NCI-H345 treated with DMSO at 0.1 percent for 48 hours (cell line): ENCODE data around the gene BST1.

Experiments used
- DNase-seq: peaks from one replicate; lab custom pipeline; 2025; ENCODE audit not compliant: unreplicated experiment; lab: John Stamatoyannopoulos, UW

BST1 gene, protein sequence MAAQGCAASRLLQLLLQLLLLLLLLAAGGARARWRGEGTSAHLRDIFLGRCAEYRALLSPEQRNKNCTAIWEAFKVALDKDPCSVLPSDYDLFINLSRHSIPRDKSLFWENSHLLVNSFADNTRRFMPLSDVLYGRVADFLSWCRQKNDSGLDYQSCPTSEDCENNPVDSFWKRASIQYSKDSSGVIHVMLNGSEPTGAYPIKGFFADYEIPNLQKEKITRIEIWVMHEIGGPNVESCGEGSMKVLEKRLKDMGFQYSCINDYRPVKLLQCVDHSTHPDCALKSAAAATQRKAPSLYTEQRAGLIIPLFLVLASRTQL

DNA sequence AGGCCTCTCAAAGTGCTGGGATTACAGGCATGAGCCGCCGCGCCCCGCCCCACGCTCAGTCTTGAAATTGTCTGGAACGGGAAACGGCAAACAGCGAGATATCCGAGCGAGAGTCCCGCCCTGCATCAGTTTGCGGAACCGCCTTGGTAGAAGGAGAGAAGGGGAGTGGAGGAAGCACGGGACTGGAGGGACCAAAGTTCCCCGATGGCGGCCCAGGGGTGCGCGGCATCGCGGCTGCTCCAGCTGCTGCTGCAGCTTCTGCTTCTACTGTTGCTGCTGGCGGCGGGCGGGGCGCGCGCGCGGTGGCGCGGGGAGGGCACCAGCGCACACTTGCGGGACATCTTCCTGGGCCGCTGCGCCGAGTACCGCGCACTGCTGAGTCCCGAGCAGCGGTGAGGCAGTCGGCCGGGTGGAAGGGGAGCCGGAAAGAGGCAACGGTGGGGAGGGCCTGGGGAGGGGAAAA is at the start of gene BST1:
TSS of gene BST1 (plus strand) at position 125 of the 463 bp plus-strand sequence. CDS start at position 205, 80 bp downstream.
- DNase-seq = no peak

DNA sequence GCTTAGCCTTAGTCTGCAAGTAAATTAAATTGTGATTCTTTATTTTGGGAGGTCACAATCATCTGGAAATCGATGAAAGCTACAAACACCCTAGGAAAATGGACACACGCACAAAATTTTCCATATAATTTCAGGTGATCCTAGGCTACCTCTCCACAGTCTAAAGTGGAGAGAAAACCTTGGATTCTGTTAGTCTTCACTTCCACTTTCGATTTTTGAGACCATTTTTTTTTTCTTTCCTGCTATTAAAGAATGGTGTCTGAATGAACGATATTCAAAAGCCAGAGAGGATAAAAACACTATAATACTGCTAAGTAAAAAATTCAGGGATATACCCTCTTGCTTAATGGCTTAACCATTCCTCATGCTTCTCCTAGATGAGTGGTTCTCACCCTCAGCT is 49.4 kb upstream of the BST1 start:
- DNase-seq = no peak

DNA sequence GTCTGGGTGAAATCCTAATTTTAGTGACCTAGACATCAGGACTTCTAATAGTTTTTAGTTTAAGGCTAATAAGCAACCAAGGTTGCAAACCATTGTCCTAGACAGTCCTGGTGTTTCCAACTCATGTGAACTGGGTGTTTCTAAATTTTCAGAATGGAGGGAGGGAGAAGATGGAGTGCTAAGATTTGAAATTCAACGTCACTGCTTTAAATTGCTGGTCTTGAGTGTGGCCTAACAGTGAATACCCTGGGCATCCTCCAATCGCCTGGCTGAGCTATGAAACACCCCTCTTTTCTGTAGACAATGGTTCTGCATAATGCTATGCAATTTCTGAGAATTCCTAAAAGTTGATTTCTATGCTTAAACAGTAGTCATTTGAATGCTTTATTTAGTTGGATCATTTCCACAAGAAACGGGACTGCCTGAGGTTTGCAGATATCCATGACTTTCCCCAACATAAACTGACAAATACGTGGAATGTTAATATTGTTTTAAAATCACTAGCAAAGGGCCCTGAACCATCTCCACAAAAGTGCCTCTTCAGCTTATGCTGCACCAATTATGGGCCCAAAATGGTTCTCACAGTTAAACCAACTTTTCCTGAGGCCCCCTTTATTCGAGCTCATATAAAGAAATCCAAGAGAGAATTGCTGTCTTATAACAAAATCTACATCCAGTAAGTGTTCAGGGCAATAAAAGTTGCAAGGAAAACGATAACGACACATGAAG is 48.8 kb upstream of the BST1 start:
- no peak for DNase-seq

DNA sequence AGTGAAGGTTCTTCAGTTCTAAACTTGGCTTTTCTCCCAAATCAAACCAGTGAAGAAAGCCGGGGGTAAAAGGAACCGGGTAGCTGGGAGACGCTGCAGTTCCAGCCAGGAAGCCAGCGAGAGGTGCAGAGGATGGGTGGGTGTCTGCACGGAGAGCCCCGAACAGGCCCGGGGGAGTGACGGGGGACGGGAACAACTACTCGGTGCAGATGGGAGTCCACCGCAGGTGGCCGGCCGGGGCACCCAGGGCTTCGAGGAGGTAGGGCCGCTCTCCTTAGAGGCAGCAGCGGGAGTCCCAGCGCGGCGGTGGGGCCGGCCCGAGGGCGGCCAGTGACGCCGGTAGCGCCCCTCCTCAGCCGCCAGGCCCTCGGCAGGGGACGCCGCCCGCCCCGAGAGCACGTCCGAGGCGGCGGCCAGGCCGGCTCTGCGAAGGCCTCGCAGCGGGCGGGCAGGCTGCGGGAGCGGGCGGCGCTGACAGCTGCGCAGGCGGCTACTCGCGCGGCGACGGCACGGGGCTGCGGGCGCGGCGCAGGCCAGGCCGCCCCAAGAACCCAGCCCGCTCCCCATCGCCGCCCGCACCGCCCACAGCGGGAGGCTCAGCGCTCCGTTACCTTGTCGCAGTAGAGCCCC is 48.2 kb upstream of the BST1 start:
- peak; percentile 34 for DNase-seq

DNA sequence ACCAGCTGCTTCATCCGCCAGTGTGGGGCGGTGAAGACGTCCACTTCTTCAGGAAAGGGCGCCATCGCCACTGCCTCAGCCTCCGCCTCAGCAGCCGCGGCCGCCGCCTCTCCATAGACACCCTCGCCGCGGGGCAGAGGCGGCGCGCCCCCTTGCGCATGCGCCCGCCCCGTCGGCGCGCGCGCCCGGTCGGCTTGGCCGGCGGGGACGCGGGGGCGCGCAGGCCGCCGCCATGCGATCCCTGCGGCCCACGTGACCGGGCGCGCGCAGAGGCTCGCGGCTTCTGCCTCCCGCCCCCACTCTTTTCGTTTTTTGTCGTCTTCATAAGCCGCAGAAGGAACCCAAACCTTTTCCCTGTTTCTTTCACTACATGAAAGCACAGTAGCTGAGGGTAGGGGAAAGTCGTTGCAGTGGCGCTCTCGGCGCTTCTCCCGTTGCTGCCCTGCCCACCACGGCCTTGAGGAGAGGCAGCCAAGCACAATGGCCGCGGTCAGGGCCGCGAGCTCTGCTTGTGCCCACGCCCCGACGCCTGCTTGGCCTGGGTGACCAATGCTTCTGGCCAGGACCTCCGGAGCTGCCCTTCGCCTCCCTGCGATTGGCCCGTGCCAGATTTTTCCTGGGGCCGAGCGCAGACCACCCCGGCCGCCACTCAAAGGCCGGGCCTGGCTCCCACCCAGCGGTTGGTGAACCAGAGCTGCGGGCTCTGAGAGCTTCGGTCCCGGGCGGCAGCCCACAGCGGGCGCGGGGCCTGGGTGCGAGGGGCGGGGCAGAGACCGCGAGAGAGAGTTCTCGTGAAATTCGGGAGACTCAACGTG is 47.4 kb upstream of the BST1 start, which contains the start of gene FBXL5:
TSS of gene FBXL5 (minus strand) at position 135 of the 815 bp plus-strand sequence. CDS start at position 65, 70 bp downstream.
- peak; percentile 62 for DNase-seq

DNA sequence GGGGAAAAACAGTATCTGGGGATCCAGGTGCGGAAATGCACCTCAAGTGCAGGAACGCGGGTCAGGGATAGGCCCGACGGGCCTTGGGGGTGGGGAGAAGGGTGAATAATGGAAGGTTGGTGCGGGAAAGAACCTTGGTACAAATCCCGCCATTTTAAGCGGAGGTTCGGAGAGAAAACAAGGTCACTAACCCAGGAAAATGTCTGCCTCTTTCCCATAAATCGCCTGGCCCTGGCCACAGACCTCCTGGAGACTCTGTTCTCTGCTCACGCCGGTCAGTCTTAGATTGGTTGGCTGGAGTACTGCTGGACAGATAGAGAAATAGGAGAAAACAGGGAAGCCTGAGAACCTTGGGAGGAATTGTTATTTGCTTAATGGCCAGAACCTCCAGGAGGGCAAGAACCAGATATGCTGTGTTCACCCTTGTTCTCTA is 46.8 kb upstream of the BST1 start:
- DNase-seq = no peak

DNA sequence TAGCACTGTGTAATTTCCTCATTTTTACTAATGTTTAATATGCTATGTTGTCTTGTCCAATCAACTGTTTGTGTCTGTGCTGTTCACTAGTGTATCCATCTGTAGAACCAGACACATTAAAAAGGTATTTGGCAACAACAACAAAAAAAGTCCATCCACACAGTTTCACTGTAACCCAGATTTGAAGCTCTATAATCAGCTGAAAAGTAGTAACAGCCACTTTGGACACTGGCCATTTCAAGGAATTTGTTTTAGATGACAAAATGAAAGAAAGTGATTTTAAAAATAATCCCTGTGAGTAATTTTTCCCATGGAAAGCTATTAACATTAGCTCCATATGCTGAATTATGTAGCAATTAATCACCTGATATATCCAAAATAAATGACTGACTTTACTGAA is 45.5 kb upstream of the BST1 start:
- DNase-seq = no peak

DNA sequence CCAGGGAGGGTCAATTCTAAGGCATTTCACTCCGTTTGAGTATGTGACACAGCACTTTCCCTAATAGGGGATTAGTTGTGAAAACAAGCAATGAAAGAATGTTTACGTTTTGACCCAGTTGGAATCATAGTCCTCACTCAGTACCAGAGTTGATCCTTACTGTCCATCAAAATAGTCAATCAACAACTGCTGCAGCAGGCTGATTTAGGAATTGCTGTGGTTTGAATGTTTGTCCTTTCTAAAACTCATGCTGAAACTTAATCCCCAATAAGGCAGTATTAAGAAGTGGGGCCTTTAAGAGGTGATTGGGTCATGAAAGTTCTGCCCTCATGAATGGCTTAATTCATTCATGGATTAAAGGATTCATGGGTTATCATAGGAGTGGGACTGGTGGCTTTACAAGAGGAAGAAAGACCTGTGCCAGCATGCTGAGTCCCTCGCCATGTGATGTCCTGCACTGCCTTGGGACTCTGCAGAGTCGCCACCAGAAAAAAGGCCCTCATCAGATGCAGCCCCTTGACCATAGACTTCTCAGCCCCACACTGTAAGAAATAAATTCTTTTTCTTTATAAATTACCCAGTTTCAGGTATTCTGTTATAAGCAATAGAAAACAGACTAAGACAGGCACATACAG is 44.6 kb upstream of the BST1 start:
- DNase-seq = no peak

DNA sequence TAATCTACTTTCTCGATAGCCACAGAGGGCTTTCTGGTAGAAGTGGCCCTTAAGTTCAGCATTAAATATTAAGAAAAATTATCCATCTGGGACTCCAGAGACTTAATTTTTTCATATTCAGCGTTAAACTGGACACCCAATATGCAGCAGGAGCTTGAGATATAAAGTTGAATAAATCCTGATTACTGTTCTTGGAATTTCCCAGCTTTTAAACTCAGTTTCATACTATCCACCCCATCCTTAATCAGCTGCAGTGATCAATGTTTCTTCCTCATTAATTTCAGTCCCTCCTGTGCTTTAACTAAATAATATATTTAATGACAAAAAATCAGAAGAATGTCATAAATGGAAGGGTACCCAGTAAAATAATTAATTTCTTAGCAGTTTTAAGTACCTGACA is 44.1 kb upstream of the BST1 start:
- no peak for DNase-seq

DNA sequence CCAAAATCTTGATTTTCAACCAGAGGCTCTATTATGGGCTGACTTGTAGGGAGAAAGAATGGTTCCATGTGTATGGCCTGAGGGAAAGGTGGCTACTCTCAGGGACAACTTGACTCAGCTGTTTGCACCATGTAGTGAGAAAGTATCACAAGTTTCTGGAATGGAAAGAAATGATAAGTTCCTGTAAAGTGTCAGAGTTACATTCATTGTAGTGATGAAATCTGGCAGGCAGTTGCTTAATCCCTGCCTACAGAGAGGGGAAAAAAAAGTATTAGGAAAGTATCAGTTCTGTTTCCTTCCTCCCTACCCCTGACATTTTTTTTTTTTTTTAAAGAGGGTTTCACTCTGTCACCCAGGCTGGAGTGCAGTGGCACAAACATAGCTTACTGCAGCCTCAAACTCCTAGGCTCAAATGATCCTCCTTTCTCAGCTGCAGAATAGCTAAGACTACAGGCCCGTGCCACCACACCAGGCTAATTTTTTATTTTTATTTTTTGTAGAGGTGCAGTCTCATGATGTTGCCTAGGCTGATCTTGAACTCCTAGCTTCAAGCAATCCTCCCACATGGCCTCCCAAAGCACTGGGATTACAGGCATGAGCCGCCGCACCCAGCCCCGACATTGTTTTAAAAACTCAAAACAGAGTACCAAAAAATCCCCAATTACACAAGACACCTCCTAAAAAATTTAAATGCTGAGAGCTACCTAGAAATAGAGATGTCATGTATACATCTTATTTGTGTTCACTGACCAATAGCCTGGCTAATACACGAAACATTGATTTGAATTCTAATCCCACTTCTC is 42.9 kb upstream of the BST1 start:
- no peak for DNase-seq

DNA sequence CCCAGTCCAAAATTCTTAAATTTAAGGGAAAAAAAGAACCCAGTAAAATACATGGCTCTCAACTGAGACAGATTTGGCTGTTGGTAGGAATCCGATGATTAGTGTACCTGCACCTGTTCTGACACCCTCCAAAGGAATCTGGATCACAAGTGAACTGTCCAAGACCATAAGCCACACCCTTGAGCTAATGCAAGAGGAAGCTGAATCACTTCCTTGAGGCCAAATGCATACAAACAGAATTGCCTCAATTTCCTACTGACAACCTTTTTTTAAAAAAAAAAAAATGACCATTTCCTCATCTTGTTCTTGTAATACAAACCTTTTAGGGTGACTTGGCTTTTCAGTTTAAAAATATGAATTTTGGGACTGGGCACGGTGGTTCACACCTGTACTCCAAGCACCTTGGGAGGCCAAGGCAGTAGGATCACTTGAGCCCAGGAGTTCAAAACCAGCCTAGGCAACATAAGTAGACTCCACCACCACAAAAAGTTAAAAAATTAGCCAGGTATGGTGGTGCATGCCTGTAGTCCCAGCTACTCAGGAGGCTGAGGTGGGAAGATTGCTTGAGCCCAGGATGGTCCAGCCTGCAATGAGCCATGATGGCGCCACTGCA is 37.0 kb upstream of the BST1 start:
- no peak for DNase-seq

DNA sequence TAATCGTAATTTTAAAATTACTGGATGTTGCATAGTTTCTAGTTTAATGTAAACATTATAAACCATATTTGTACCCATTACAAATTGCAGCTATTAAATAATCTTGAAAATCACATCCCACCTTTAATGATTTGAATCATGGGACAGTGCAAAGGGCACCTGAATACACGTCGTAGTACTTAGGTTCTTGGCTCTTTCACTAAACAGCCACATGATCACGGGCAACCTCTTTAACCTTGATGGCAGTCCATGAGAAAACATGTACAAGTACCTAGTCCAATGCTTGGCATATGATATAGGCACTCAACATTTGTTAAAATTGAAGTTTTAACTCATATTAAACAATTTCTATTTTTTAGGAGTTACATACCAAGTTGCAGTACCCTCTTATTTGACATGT is 35.9 kb upstream of the BST1 start:
- DNase-seq = no peak

DNA sequence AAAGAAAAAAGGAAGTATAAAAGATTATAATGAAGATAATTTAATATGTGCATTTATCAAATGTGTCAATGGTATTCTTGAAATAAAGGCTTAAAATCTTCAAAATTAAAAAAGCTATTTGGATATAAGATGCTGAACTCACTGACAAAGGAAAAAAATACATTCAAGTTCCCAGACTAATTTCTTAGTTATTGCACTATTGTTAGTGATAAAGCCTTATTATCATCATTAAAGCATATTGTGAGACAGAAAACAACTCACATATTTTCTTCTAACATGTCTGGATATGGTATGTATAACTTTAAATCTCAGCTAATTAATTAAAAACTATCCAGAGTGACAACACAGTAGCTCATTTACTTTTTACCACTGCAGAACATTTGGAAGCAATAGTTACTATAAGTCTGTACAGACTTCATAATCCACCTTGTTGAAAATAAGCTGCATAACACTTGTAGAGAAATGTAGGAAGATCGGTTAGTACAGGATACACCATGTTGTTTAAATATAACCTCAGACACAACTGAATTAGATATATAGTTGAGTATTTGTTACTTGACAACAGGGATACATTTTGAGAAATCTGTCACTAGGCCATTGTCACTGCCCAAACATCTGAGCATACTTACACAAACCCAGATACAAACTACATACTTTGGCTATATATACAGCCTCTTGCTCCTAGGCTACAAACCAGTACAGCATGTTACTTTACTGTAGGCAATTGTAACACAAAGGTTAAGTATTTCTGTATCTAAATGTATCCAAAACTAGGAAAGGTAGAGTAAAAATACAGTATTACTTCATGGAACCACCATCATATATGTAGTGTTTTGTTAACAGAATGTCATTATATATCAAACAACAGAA is 34.1 kb upstream of the BST1 start:
- no peak for DNase-seq

DNA sequence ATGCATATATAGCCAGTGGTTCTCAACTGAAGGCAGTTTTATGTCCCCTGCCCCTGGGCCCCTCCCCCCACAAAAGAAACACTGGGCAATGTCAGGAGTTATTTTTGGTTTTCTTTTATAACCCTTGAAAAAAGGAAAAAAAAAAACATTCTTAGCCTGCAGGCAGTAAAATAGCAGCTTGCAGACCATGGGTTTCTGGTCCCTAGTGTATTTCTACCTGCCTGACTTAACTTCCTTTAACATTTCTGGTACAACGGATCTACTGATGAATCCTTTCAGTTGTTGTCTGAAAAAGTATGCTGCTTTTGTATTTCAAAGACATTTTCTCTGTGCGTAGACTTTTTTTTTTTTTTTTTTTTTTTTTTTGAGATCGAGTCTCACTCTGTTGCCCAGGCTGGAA is 32.3 kb upstream of the BST1 start:
- DNase-seq = no peak

DNA sequence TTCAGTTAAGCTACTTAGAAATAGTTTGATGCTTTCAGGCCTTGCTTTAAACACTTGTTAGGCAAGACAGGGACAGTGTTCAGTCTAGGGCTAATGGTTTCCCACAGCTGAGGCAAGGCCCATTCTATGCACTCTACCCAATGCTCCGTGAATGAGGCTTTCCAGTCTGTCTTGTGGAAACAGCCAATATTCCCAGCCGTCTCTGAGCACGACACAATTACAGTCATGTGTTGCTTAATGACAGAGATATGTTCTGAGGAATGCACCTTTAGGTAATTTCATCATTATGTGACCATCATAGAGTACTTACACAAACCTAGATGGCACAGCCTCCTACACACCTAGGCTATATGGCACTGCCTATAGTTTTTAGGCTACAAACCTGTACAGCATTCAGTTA is 30.8 kb upstream of the BST1 start:
- DNase-seq = no peak

DNA sequence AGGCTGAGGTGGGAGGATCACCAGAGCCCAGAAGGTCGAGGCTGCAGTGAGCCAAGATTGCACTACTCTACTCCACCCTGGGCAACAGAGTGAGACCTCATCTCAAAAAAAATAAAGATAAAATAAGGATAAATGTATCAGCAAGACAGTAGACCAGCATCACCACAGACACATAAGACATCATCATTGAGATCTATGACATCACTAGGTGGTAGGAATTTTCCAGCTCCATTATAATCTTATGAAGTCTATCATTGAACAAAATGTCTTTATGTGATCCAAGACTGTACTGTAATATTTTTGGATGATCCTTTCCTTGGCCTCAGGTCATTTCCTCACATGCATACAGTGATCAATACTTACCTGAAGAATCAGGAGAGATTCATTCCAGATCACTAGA is 29.5 kb upstream of the BST1 start:
- DNase-seq = no peak

DNA sequence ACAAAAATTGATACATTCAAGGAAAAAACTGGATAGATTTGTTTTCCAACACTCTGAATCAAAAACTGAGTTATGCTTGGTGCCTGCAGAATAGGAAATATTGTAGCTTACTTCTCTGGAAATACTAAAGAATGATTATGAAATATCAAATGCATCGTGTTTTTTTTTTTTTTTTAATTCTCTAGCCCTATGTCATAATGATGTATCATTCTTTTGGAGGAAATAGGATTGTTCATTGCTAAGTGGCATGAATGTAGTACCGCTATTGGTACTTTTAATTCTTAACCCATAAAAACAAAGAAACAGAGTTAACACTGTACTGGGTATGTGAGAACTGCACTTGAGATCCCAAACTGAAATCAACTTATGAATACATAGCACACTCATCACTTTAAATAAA is 28.8 kb upstream of the BST1 start:
- no peak for DNase-seq

DNA sequence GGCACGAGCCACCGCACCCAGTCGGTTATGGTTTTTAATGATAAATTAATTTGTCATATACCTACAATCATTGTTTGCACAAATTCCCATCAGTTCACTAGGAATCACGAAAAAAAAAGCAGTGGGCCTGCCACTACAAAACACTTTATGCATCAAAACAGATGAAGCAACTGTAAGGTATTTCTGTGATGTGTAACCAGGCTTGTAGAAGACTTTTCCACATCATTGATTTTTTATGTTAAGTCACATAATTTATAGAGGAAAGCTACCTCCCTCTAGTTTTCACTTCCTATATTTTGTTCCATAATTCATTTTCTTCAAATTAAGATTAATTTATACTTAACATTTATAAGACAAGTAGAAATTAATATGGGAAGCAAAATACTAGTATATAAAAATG is 27.9 kb upstream of the BST1 start:
- no peak for DNase-seq
